ENCODE results near the gene IVL.

GRCh38 chr1:152871731-152872126, 36.6 kb upstream of the IVL start:
- TF ChIP-seq CTCF (IDR thresholded peaks at IDR 0.05) (no peak), CHD2 (IDR thresholded peaks at IDR 0.05; ENCODE audit: low read length, partially characterized antibody) (no peak)
